ENCODE data around the gene ETV1. TPM values are rescaled to one million over a fixed set of nuclear protein-coding genes. Genes with fewer than 3 reads are reported as not detected.

The ETV1 gene
- total and polyA plus RNA-seq, 2 experiments from 2014 or later, result 5.9 to 8.4 TPM

DNA sequence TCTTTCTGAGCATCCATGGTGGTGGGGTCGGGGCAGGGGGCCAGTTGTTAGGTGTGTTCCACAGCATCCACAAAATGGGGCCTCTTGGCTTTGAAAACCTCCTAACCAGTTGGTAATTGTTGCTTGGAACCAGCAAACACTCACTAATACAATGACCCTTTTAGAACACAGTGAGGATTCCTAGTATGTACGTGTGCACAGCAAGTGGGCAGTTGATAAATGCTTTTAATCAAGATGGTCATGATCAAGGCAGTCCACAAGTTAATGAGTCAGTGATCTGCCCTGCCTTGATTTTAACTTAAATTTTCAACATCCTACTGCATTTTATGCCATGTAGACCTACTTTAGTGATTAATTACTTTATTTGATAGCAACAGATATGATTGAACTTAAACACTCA, 103.1 kb downstream of the ETV1 start:
- WGBS (ENCODE audit: low lambda C conversion rate, missing lambda C conversion rate), result 88% methylated on average over 2 of the region's 2 CpGs
- no peak overlapping the region for H3K27ac ChIP-seq
- no peak overlapping the region for H3K4me3 ChIP-seq
- H3K27me3 ChIP-seq, result no peaks in the 10 kb centered on the region
- no peak for DNase-seq (ENCODE audit: low spot score)
- H3K9me2 ChIP-seq (replicated peaks; ENCODE audit: insufficient read depth), result no peaks in the 10 kb centered on the region
- no peaks in the 10 kb centered on the region for H4K20me1 ChIP-seq (ENCODE audit: insufficient read depth, poor library complexity, severe bottlenecking)
- no peak for TF ChIP-seq EZH2 (IDR thresholded peaks at IDR 0.05; ENCODE audit: borderline replicate concordance)
- no peak for TF ChIP-seq CTCF (IDR thresholded peaks at IDR 0.05; ENCODE audit: poor library complexity)
- TF ChIP-seq EZH2phosphoT487 (IDR thresholded peaks at IDR 0.05; ENCODE audit: low read depth, severe bottlenecking, unreplicated experiment), result no peak
- no peak overlapping the region for H3K4me2 ChIP-seq
- no peaks in the 10 kb centered on the region for H3K36me3 ChIP-seq (replicated peaks; ENCODE audit: insufficient read depth, low read depth)
- no peak overlapping the region for H2AFZ ChIP-seq
- H3K4me1 ChIP-seq (ENCODE audit: insufficient read depth), result no peaks in the 10 kb centered on the region
- no peaks in the 10 kb centered on the region for H3K9me3 ChIP-seq (ENCODE audit: low read depth)
- H3K79me2 ChIP-seq, result no peaks in the 10 kb centered on the region

GRCh38 chr7:13882051-13882450, 107.4 kb downstream of the ETV1 start:
- DNase-seq (ENCODE audit: low spot score), result no peak
- H3K9me2 ChIP-seq (replicated peaks; ENCODE audit: insufficient read depth), result no peaks in the 10 kb centered on the region
- WGBS (ENCODE audit: low lambda C conversion rate, missing lambda C conversion rate), result 80% methylated on average over 5 of the region's 5 CpGs
- H3K4me3 ChIP-seq, result no peak overlapping the region
- no peaks in the 10 kb centered on the region for H3K79me2 ChIP-seq
- H4K20me1 ChIP-seq (ENCODE audit: insufficient read depth, poor library complexity, severe bottlenecking), result no peaks in the 10 kb centered on the region
- H2AFZ ChIP-seq, result no peak overlapping the region
- no peak overlapping the region for H3K27ac ChIP-seq
- TF ChIP-seq CTCF (IDR thresholded peaks at IDR 0.05; ENCODE audit: poor library complexity) (no peak), EZH2phosphoT487 (IDR thresholded peaks at IDR 0.05; ENCODE audit: low read depth, severe bottlenecking, unreplicated experiment) (no peak), EZH2 (IDR thresholded peaks at IDR 0.05; ENCODE audit: borderline replicate concordance) (no peak)
- no peaks in the 10 kb centered on the region for H3K4me1 ChIP-seq (ENCODE audit: insufficient read depth)
- no peaks in the 10 kb centered on the region for H3K36me3 ChIP-seq (replicated peaks; ENCODE audit: insufficient read depth, low read depth)
- no peak overlapping the region for H3K4me2 ChIP-seq
- H3K9me3 ChIP-seq (ENCODE audit: low read depth), result no peaks in the 10 kb centered on the region
- H3K27me3 ChIP-seq, result no peaks in the 10 kb centered on the region

DNA sequence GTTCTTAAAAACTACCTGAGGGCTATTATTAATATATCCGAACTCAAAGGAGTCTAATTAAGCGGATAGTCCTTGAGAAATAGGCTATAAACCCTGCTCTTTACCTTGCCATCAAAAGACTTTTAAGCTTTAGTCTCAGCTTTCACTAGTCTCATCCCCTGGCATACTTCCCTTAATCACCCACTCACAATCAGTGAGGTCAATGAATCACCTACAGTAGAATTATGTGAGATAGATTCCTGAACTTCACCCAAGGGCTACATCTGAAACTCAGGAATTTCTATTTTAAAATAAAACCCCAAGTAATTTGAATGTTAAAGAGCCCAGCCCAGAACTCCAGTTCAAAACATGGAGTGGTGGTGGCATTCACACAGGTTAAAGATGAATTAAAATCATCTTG, 108.7 kb downstream of the ETV1 start:
- TF ChIP-seq CTCF (IDR thresholded peaks at IDR 0.05; ENCODE audit: poor library complexity) (no peak), EZH2 (IDR thresholded peaks at IDR 0.05; ENCODE audit: borderline replicate concordance) (no peak), EZH2phosphoT487 (IDR thresholded peaks at IDR 0.05; ENCODE audit: low read depth, severe bottlenecking, unreplicated experiment) (no peak)
- H3K27ac ChIP-seq, result no peak overlapping the region
- no peaks in the 10 kb centered on the region for H3K79me2 ChIP-seq
- H3K9me3 ChIP-seq (ENCODE audit: low read depth), result no peaks in the 10 kb centered on the region
- WGBS (ENCODE audit: low lambda C conversion rate, missing lambda C conversion rate), result 91% methylated on average over 2 of the region's 2 CpGs
- no peak overlapping the region for H2AFZ ChIP-seq
- H3K4me3 ChIP-seq, result no peak overlapping the region
- no peak for DNase-seq (ENCODE audit: low spot score)
- no peaks in the 10 kb centered on the region for H4K20me1 ChIP-seq (ENCODE audit: insufficient read depth, poor library complexity, severe bottlenecking)
- H3K9me2 ChIP-seq (replicated peaks; ENCODE audit: insufficient read depth), result no peaks in the 10 kb centered on the region
- H3K27me3 ChIP-seq, result no peaks in the 10 kb centered on the region
- H3K36me3 ChIP-seq (replicated peaks; ENCODE audit: insufficient read depth, low read depth), result no peaks in the 10 kb centered on the region
- H3K4me2 ChIP-seq, result no peak overlapping the region
- no peaks in the 10 kb centered on the region for H3K4me1 ChIP-seq (ENCODE audit: insufficient read depth)

Data from hepatocyte (in vitro differentiated cells).